Activated T-cell treated with anti-CD3 and anti-CD28 coated beads for 1 hour (primary cell): ENCODE results near the gene BLCAP.
"Not testable (repeated sequence)": the region's sequence is repeated elsewhere in the genome, so short reads cannot be mapped to it uniquely, and the experiment has no call there.

Experiments used
- DNase-seq: peaks from one replicate; pipeline ENCODE4 v3.0.0-alpha.2; 2020; ENCODE audit warnings: low read depth

BLCAP gene, protein sequence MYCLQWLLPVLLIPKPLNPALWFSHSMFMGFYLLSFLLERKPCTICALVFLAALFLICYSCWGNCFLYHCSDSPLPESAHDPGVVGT

DNA sequence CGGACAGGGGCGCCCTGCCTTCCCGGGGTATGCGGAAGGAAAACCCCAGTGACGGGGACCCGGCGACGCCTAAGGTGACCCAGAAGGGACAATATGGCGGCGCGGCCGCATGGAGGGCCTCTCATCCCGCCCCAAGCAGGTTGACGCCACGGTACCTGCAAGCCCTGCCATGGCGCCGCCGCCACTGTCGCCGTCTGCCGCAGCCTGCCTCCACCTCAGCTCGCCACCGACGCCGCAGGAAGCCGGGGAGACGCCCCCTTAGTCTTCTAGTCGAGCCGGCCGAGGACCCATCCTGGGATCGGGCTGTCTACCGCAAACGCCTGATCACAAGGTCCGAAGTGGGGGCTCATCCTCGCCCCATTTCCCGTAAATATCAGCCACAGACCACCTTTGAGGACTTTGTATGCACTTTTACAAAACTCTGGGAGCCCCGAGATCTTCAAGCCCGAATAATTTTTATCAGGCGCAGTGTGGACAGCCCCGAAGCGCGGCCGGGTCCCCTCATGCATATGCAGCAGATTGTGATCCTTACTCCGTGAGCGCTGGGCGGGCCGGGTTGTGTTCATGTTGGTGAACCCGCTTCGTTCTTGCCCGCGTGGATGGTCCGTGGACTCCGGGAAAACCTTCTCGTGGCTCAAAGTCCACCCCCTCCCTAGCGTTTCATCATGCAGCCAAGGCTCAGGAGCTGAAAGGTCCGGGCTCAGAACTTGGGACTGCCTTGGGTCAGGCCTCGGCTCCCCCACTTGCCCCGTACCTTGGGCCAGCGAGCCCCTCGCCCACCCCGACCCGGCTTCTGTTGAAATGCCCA is at the start of gene BLCAP:
Gene BLCAP, minus strand, starts transcription at position 239 of the 808 bp plus-strand sequence. CDS start 8,702 bp downstream, outside the sequence.
- peak; percentile 90 for DNase-seq

DNA sequence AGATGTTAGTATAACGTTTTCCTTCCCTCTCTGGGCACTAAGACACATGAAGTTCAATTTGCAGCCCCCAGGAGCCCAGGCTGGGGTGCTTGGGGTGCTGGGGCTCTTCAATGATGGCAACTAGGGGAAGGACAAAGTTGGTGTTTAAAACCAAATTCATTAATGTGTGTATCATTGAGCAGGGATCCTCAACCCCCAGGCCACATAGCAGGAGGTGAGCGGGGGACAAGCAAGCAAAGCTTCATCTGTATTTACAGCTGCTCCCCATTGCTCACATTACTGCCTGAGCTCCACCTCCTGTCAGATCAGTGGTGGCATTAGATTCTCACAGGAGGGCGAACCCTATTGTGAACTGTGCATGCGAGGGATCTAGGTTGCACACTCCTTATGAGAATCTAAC is 49.8 kb upstream of the BLCAP start:
- not testable (repeated sequence) for DNase-seq

DNA sequence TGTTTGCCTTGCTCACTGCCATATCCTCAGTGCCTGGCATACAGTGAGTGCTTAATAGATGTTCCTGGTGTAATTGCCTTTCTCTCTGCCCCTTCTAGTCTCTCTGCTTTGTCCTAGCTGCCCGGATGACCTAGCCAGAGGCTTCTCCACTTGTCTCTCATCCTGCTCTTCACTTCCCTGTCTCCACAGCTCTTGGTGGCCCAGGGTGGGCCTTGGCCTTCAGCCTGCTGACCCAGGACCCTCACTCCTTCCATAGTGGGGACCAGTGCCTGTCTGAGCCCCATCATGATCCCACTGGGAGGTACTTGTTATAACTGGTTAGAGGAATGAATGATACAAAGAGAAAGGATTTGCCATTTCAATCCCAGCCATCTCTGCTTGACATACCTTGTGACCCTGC is 49.2 kb upstream of the BLCAP start:
- no peak for DNase-seq

DNA sequence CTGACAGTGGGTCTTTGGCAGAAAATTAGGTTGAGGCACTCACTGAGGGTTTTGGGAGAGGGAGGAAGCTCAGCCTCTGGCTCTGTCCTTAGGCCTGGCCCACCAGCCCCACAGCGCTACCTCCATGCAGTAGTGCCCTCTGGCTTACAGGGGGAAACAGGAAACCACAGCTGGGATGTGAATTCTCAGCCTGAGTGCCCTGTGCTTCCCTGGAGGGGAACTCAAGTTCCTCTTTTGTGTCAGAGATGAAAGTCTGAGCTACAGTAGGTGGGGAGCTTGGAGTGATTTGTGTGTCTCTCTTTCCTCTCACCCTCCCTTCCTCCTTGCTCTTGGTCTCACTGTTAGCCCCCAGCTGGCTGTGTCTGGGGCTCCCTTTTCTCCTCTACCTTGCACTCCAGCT is 48.2 kb upstream of the BLCAP start:
- DNase-seq = no peak

DNA sequence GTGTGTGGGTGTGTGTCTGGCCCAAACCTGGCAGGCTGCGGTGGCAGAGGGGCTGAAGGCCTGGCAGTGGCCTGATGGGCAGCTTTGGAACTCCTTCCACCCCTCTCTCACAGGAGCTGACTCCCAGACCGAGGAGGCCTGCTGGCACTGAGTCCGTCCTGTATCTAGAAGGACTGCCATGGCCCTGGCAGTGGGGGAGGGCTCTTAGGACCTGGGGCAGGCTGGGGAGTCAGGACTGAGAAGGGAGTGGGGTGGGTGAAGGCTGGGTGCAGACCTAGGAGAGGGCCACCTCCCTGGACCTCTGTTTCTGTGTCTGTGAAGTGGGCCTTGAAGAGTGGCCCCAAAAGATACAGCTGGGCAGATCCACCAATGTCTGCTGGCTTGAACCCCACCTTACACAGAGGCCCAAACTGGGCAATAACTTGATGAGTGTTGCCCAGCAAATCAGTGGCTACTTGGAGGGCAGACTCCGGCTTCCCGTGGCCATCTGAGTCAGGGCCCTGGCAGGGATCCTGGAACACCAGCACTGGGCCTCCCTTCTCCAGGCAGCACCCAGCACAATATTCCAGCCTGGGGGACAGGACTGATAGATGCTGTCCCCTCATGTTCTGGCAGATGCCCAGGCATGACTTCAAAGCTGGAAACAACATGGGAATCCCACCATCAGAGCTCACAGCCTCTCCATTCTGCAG is 46.7 kb upstream of the BLCAP start:
- no peak for DNase-seq

DNA sequence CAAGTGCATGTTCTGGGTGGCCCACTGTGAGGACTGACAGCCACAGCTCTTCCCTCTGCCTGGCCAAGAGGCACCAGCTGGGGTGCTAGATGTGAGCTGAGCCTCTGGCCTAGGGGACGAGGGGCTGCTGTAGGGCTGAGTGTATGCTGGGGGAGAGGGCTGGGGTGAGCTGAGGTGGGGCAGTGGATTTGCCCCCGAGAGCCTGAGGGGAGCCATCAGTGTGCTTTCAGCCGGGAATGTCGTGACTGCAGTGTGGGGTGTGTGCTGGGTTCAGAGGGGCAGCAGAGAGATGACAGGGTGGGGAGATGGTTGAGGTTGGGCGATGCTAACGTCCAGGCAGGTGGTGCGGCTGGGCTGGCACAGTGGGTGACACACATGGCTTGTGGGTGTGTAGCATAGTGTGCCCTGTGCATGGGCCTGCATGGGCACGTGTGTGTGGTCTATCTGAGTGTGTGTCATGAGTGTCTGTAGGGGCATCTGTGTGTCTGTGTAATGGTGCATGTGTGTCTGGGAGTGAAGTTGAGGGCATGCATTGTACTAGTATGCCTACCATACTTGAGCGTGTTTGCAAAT is 46.0 kb upstream of the BLCAP start:
- DNase-seq = no peak

DNA sequence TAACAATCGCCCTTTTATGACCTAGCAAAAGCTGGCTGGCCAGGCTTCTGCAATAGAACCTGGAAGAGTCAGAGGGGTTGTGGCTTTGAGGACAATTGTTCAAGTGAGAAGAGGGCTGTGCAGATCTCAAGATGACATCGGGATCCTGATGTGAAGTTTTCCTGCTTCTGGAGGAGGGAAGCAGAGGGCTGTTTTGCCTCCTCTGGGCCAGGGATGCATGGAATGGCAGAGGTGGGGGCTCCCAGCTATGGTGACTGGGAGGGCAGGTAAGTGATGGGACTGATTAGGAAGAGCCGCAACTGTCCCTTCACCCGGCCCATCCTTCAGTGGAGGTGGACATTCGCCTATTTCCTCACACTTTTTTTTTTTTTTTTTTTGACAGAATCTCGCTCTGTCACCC is 43.4 kb upstream of the BLCAP start:
- no peak for DNase-seq

DNA sequence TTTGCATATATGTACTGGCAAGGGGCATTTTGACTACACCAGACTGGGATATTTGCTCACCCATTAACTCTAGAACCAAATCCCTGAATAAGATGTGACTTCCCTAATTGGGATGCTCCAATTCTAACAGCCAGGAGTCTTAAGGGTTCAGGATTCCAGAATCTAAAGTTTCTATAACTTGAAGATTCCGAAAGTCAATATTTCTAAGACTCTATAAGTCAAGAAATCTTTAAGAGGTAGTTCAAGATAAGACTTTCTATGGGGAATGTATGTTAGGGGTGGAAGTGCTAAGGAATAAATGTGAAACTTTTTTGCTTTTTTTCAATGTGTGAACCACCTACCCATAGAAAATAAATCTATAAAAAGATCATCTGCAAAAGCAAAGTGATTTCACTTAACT is 42.7 kb upstream of the BLCAP start:
- DNase-seq = no peak

DNA sequence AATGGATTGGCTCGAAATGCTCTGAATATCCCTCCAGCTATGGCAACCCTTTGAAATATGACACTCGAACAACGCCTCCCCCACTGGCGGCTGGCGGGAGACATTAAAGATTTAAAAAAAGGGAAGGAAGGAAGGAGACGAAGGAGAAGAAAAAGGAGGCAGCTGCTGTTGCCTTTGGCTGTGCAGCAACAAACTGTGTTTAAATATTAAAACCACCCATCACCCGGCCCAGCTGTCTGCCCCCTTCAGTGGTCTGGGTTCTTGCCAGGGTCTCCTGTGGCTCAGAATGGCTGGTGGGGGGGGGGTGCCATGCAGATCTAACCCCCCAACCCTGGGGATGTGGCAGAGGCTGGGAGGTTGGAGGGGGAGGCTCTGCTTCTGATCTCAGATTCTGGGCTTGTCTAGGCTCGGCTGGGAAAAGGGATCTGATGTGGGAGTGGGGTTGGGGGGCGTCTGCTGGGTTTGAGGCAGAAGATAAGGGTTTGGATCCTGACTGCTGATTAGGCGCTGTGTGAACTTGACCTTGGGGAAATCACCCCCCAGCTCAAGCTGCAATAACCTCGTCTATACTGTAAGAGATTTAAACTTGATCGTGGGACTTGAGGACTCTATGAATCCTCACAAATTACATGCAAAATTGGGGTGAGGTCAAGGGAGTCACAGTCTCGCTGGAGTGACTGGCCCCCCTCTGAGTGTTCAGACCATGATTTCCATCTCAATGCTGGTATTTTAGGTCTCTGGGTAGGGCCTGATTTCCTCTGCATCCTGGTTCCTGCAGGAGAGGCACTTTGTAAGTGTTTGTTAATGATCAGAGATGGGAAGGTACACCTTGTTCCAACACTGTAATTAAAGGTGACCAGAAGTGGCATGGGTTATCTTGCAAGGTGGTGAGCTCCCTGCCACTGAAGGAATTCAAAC is 40.3 kb upstream of the BLCAP start:
- no peak for DNase-seq

DNA sequence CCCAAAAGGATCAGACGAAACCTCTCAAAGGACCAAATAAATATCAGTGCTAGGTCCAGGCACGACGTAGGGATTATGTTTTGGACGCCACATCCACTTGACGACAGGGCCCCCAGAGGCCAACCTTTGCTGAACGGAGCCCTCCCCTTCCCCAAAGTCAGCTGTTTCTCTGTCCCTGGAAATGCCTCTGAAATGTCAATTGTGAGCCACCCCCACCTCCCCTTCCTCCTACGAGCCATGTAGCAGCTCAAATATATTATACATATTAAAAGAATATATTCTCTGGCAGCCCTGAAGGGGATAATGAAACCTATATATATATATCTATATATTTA is 39.6 kb upstream of the BLCAP start:
- DNase-seq = no peak

DNA sequence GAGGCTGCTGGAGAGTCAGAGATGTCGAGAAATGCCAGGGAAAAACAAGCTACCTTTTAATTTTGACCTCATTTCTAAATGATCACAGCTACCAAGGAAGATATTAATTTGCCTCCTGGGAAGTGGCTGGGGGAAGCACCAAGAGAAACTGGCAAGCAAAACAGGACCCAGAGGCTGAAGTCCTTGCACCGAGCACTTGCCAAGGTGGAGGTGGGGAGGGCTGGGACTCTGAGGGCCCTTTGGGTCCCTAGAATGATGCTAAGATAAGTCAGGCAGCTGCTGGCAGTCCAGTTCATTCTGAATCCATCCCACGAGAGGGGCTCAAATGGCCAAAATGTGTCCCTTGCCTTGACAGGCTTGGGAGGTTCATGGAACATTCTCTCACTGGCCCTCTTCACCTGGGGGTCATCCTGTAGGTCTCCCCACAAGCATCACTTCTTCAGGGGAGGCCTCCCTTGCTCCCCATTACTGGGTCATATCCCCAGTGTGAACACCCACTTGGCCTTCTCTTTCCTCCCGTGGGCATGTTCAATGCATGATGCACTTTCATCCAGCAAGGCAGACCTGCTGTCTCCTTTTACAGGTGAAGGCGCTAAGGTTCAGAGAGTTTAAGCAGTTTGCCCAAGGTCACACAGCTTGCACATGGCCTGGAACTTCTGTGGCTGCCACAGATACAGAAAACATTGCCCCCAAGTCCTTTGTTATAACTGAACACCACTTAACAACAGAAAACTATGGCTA is 39.1 kb upstream of the BLCAP start:
- no peak for DNase-seq

DNA sequence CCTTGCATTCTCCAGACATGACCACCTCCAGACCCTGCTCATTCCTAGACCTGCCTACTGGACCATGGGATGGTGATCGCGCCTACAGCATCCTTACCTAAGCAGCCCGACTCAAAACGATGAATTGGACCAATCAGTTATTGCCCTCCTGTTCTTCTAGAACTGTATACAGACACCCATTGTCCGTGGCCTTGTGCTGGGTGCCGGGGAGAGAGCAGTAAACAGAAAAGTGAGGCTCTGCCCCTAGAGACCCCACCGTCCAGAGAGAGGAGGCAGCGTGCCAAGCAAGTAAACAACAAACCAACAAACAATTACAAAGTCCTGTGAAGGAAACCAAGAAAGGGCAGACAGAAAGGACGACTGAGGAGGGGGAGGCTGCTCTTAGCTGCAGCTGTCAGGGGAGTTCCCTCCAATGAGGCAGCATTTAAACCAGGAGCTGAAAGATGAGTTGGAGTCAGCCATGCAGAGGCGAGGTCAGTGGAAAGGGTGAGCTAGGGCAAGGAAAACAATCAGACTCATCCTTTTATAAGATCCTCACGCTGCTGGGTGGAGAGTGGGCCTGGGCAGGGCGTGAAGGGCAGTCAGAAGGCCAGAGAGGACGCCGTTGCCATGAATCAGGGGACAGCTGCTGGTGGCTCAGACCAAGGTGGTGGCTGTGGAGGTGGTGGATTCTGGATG is 37.6 kb upstream of the BLCAP start:
- no peak for DNase-seq

DNA sequence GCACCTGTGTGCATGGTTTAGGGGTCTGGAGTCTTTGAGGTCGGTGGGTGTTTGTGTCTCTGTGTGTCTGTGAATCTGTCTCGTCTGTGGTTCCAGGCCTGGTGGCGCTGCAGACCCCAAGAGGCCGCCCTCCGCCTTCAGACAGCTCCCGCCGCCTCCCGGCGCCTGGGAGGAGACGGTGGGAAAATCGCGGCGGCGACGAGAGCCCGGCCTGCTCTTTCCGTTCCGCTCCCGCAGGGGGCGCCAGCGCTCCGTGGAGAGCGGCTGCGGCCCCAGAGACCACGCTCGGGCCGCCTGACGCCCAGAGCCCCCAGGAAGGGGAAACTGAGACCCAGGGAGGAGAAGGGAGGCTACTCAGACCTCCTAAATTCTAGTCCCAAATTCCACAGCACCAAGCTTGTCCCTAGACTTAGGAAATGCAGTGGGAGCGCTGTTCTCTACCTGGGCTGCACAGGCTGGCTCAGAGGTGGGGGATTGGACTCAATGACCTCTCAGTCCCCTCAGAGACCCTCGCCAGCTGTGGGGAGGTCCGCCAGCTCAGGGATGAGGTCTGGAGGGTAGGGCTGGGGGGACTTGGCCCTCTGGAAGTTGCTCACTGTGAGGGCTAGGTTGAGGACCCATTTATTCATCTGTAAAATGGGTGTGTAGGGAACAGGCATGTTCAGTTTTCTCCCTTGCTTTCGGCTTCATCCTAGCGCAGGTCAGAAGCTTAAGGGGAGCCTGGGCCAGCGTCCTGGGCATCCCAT is 36.9 kb upstream of the BLCAP start:
- peak; percentile 8 for DNase-seq

DNA sequence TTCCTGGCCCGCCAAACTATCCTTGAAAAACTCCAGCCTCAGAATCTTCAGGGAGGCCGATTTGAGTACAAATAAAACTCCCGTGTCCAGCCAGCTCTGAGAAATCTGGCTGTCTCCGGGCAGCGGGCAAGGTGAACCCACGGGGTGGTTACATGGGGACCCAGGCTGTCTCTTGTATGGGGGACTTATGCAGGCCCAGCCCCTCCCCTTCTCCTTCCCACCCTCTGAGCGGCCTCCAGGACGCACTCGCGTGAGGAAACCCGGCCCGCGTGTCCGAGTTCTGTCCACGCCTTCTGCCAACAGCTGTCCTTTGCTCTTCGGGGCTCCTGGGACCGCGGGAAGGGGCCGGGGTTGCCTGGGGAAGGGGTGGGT is 36.3 kb upstream of the BLCAP start:
- no peak for DNase-seq

DNA sequence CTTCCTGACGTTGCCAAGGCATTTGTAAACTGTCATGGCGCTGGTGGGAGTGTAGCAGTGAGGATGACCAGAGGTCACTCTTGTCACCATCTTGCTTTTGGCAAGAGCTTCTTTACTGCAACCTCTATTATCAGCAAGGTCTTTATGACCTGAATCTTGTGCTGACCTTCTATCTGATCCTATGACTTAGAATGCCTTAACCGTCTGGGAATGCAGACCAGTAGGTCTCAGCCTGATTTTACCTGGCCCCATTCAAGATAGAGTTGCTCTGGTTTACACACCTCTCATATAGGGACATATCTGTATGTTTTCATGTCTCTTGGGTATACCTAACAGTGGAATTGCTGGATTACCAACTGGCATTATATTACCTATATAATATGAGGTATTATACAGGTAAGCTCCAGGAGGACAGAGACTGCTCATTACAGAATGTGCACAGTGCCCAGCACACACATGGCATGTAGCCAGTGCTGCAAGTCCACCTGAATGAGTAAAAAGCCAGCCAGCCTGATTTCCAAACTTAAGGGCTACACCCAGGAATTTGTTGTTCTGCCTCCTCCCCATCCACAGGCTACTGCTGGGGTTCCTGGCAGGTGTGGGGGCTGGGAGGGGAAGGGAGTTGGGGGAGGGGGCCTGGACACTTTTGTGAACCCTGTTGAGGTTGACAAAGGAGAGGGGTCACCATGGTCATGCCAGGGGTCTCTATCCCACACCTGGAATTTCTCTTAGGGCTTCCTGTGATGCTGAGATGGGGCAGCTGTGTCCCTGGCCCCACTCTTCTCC is 35.2 kb upstream of the BLCAP start:
- DNase-seq = no peak

DNA sequence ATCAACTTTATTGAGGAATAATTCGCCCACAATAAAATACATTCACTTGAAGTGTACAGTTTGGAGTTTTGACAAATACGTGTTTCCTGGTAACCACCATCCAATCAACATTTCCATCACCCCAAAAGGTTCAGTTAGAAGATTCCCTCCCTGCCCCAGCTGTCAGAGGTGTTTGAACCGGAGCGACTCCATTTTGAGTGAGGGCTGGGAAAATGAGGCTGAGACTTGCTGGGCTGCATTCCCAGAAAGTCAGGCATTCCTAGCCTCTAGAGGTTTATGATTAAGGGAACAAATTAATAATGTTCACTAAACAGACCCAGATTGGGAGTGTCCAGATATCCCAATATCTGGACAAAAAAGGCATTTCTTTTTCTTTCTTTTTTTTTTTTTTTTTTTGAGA is 33.0 kb upstream of the BLCAP start:
- no peak for DNase-seq

DNA sequence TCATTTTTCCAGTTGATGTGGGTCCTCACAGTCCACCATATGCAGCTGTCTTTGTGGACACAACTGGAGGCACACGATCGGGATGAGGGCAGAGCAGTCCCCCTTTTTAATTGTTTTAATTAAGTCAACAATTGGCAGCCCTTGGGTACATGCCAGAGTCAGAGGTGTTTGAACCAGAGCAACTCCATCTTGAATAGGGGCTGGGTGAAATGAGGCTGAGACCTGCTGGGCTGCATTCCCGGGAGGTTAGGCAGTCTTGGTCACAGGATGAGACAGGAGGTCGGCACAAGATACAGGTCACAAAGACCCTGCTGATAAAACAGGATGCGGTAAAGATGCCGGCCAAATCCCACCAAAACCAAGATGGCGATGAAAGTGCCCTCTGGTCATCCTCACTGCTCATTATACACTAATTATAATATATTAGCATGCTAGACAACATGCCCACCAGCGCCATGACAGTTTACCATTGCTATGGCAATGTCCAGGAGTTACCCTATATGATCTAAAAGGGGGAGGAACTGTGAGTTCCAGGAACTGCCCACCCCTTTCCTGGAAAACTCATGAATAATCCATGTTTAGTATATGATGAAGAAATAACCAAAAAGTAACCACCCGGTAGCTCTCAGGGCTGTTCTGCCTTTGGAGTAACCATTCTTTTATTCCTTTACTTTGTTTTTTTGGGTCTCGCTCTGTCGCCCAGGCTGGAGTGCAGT is 31.8 kb upstream of the BLCAP start:
- no peak for DNase-seq

DNA sequence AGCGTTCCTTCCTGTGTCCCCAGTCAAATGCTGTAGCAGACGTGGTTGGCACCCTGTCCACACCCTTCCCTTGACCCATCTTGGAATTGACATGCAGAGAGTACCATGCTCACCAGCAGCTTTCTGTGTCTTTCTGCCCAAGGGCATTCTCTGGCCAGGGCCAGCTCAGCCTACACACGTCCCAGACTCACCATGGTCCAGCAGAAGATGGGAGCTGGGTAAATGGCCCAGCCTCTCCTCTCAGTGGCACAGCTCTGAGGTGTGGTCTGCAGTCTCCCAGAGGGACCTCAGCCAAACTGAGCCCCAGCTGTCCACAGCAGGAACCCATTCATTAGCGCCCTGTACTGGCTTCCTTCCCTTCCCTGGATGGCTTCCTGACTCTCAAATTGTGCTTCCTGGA is 31.1 kb upstream of the BLCAP start:
- no peak for DNase-seq

DNA sequence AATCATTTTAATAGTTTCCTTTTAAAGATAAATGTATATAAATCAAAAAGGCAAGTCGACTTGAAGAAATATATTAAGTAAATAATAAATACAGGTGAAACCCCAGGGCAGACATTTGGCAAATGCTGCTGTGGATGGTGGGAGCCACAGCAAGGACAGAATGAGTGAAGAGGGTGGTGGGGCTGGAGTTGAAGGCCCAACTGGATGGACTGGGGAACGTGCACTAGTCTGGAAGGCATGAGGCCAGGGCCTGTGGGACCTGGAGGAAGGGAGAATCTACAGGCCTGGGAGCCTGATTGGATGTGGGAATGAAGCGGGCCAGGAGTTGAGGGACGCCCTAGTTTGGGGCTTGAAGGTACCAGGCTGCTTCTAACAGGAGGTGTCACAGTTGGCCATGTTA is 30.6 kb upstream of the BLCAP start:
- DNase-seq = no peak
